GM12872 (cell line): ENCODE results near the gene MAN1B1.

Experiments used
- TF ChIP-seq, protein P1 (sequence below): IDR thresholded peaks from 3 replicates; pipeline ENCODE4 v1.5.1; 2011; ENCODE audit warnings: low read depth, mild to moderate bottlenecking, low read length, moderate library complexity; ENCODE audit not compliant: insufficient read depth

Gene MAN1B1

DNA sequence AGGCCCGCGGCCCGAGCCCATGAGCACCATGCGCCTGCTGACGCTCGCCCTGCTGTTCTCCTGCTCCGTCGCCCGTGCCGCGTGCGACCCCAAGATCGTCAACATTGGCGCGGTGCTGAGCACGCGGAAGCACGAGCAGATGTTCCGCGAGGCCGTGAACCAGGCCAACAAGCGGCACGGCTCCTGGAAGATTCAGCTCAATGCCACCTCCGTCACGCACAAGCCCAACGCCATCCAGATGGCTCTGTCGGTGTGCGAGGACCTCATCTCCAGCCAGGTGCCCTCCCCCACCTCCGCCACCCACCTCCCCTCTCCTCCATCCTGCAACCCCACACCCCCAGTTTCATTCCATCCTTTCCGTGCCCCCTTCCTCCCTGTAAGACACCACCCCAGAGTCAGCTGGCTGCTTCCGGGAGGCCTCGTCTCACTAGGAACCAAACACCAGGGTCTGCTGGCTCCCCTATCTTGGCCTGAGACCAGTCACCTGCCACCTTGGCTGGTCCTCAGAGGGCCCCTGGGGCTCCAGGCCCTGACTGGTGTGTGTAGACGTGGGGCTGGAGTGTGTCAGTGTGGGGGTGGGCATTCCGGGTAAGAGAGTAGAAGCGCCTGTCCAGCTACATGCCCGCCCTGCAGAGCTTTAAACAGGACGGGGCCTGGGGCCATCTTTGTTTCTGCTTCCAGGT lies 52.8 kb downstream of the MAN1B1 start:
- TF ChIP-seq, protein P1, sequence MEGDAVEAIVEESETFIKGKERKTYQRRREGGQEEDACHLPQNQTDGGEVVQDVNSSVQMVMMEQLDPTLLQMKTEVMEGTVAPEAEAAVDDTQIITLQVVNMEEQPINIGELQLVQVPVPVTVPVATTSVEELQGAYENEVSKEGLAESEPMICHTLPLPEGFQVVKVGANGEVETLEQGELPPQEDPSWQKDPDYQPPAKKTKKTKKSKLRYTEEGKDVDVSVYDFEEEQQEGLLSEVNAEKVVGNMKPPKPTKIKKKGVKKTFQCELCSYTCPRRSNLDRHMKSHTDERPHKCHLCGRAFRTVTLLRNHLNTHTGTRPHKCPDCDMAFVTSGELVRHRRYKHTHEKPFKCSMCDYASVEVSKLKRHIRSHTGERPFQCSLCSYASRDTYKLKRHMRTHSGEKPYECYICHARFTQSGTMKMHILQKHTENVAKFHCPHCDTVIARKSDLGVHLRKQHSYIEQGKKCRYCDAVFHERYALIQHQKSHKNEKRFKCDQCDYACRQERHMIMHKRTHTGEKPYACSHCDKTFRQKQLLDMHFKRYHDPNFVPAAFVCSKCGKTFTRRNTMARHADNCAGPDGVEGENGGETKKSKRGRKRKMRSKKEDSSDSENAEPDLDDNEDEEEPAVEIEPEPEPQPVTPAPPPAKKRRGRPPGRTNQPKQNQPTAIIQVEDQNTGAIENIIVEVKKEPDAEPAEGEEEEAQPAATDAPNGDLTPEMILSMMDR = no peak

DNA sequence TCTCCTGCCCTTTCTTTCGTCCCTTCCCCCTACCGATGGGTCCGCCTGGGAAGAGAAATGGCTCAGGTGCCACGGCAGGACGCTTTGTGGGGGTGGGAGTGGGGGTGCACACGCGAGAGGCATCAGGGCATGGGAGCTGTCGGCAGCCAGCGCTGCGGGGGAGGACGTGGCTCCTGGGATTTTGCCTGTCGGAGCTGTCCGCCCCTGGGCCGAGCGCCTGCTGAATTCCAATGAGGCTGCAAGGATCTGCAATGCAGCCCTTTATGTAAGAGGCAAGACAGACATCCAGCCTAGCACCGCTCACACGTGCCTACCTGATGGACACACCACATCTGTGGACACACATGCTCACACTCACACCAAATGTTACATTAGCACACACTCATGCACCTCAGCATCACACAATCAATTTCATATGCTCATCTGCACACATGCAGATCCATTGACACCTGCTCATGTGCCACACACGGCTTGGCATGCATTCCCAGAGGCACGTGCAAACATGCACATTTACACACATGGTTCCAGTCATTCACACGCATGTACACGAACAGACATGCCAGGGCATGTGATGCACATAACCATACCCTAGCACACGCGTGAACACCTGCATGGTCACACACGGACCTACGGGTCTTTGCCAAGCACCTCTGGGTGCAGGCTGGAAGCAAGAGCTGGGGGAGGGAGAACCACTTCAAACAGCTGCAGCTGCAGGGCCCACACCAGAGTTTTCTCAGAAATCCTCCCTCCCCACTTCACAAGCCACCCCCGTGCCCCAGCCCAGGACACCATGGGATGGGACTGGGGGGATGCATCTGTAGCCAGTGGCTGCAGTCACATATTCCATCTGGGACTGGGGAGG lies 53.6 kb downstream of the MAN1B1 start:
- TF ChIP-seq, protein P1 = no peak

DNA sequence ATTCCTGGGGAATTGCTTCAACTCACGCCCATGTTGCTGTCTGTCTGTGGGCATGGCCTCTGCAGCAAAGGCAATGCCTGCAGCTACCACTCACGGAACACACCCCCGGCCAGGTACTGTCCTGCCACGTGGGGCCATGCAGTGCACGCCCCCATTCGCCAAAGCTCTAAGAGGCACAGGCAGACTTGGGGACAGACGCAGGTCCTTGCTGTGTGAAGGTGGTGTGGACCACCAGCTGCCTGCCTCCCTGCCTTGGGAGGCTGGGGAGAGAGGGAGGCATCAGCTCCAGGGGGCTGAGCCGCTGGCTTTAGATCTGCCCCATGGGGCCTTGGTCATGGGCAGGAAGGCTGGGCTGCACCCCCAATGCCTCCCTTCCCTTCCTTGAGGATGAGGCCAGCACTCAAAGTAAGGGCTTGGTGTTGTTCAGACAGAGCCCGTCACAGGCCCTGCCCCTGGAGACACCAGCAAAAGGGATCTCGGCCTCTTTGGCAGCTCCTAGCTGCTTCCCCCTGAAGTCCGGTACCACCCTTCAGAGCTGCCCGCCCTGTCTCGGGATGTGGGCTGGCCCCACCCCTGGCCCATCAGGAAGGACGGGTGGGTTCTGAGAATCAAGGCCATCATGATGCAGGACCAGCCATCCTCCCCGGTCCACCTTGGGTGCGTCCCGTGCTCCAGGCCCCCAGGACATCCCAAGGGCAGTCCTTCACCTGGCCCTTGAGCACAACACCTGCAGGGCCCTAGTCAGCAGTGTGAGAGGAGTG lies 54.4 kb downstream of the MAN1B1 start:
- TF ChIP-seq, protein P1 = no peak

DNA sequence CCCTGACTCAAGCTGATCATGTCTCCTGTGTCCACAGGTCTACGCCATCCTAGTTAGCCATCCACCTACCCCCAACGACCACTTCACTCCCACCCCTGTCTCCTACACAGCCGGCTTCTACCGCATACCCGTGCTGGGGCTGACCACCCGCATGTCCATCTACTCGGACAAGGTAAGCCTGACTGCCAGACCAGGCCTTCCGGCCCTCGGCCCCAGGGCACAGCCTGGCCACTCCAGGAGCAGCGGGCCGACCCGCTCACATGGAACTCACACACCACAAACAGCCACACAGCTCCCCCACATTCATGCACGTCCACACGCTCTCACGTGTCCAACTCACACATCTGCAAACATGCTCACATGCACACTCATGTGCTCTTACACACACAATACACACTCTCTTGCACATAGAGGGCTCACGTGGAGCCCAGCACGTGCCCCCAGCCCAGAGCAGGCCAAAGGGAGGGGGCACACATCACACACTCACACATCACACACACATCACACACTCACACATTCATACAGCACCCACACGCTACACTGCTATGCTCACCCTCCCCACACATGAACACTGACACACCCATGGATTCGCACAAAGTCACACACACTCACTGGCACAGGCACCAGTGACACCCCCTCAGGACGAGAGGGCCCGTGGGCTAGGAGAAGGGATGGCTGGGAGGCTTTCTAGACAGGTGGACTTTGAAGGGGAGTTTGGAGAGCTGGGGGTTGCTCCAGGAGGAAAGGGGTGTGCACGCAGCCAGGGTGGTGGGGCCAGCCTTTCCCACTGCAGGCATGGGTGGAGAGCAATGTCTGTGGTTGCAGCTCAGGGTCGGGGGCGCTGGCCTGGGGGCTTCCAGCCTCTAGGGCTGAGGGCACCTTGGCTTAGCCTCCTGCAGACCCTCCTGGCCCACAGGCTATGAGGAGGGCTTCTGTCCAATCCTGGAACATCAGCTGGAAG lies 55.5 kb downstream of the MAN1B1 start:
- TF ChIP-seq, protein P1 = no peak

DNA sequence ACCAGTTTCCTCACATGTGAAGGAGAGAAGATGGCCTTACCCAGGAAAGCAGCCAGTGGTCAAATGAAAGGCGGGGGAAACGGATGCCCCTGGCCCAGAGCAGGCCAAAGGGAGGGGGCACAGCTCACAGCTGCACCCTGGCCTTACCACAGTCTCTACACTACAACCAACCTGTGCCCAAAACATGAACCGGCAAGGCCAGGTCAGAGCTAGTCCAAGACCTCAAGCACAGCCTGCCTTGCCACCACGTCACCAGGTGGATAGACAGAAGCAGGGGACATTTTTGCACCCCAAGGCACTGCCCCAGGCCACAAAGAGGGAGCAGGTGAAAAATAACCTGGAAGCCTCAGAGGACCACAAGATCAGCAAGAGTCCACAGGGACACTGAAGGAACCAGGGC lies 56.7 kb downstream of the MAN1B1 start:
- TF ChIP-seq, protein P1 = no peak

DNA sequence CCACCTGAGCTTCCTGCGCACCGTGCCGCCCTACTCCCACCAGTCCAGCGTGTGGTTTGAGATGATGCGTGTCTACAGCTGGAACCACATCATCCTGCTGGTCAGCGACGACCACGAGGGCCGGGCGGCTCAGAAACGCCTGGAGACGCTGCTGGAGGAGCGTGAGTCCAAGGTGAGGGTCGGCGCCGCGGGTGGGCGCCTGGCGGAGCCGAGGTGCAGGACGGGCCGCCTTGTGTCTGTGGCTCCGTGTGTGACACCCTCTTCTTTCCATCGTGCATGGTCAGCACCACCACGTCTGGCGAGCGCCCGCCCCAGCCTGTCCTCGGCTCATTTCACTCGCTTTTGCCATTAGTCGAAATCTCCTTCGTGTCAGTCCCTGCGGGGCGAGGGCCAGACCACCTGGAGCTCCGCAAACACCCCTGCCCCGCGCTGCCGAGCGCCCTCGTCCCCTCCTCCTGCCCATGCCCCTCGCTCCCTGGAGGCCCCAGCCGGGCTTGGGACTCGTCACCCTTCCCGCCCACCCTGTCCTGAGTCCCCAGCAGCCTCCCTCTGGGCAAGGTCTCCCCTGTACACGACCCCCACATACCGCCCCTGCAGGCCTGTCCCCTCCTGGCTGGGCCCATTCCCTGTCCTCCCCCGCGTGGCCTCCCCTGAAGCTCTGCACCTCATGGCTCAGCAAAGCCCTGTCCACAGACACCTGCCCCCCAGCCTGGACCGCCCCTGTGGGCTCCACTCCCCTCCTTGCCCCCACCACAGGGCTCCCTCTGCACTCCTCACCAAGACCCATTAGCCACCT lies 59.1 kb downstream of the MAN1B1 start:
- TF ChIP-seq, protein P1 = no peak
